Astrocyte (in vitro differentiated cells and primary cell): Measurements from ENCODE around the gene FNDC11. TPM values are rescaled to one million over a fixed set of nuclear protein-coding genes. Genes with fewer than 3 reads are reported as not detected.
"Not testable (repeated sequence)": the region's sequence is repeated elsewhere in the genome, so short reads cannot be mapped to it uniquely, and the experiment has no call there.

ENCODE experiments used
- DNase-seq: peaks from one replicate; pipeline ENCODE4 v3.0.0-alpha.2; 2010; ENCODE audit warnings: low read depth
- FAIRE-seq: peaks from 2 replicates; lab custom pipeline; 2011; peaks lifted over from hg19 to GRCh38; lab: Jason Lieb, UNC
- H2AFZ ChIP-seq: 2 replicates; pipeline ENCODE4 v1.6.0; 2012; ENCODE audit warnings: low read depth, low read length, inconsistent platforms
- H3K27ac ChIP-seq: 2 replicates; pipeline ENCODE4 v1.5.1; 2011; ENCODE audit warnings: low read depth, low read length, inconsistent platforms
- H3K27me3 ChIP-seq: 2 replicates; pipeline ENCODE4 v1.6.0; 2011; ENCODE audit warnings: low read length, inconsistent platforms; ENCODE audit not compliant: insufficient read depth
- H3K36me3 ChIP-seq: 2 replicates; pipeline ENCODE4 v1.5.1; 2011; ENCODE audit warnings: low read length, inconsistent platforms; ENCODE audit not compliant: insufficient read depth
- H3K4me1 ChIP-seq: 2 replicates; pipeline ENCODE4 v1.5.1; 2011; ENCODE audit warnings: low read length, inconsistent platforms; ENCODE audit not compliant: insufficient read depth
- H3K4me2 ChIP-seq: 2 replicates; pipeline ENCODE4 v1.6.0; 2012; ENCODE audit warnings: low read length, inconsistent platforms
- H3K4me3 ChIP-seq: 2 replicates; pipeline ENCODE4 v1.5.1; 2011; ENCODE audit warnings: low read depth, mild to moderate bottlenecking, low read length, inconsistent platforms; ENCODE audit not compliant: insufficient read depth
- H3K79me2 ChIP-seq: 2 replicates; pipeline ENCODE4 v1.6.0; 2012; ENCODE audit warnings: mild to moderate bottlenecking, low read length, inconsistent platforms; ENCODE audit not compliant: insufficient read depth
- H3K9ac ChIP-seq: 2 replicates; pipeline ENCODE4 v1.6.0; 2012; ENCODE audit warnings: mild to moderate bottlenecking, low read length, inconsistent platforms
- H3K9me3 ChIP-seq: 2 replicates; pipeline ENCODE4 v1.5.1; 2012; ENCODE audit warnings: low read depth, mild to moderate bottlenecking, low read length, inconsistent platforms; ENCODE audit not compliant: insufficient read depth
- H4K20me1 ChIP-seq: 2 replicates; pipeline ENCODE4 v1.6.0; 2012; ENCODE audit warnings: low read length, inconsistent platforms; ENCODE audit not compliant: insufficient read depth
- H3K27ac Mint-ChIP-seq: one replicate; pipeline ENCODE4 v1.8.0; 2021; ENCODE audit warnings: mild to moderate bottlenecking, mixed read lengths; ENCODE audit not compliant: unreplicated experiment
- H3K27me3 Mint-ChIP-seq: one replicate; pipeline ENCODE4 v1.8.0; 2021; ENCODE audit warnings: low read depth, mixed read lengths; ENCODE audit not compliant: unreplicated experiment
- H3K36me3 Mint-ChIP-seq: one replicate; pipeline ENCODE4 v1.8.0; 2021; ENCODE audit warnings: low read depth, mixed read lengths; ENCODE audit not compliant: unreplicated experiment
- H3K4me1 Mint-ChIP-seq: one replicate; pipeline ENCODE4 v1.8.0; 2021; ENCODE audit warnings: low read depth, mixed read lengths; ENCODE audit not compliant: unreplicated experiment
- H3K4me3 Mint-ChIP-seq: one replicate; pipeline ENCODE4 v1.8.0; 2021; ENCODE audit warnings: mild to moderate bottlenecking, moderate library complexity, mixed read lengths; ENCODE audit not compliant: unreplicated experiment
- H3K9me3 Mint-ChIP-seq: one replicate; pipeline ENCODE4 v1.8.0; 2021; ENCODE audit warnings: mild to moderate bottlenecking, mixed read lengths; ENCODE audit not compliant: unreplicated experiment
- EZH2 ChIP-seq: IDR thresholded peaks from 2 replicates; pipeline ENCODE4 v1.6.1; 2012; ENCODE audit warnings: mild to moderate bottlenecking, low read length, inconsistent platforms; ENCODE audit not compliant: insufficient read depth
- total RNA-seq: library from RNA; stranded (reverse); gene quantifications from 2 replicates; pipeline ENCODE4 v1.2.1, GENCODE V29; 2021
- TF ChIP-seq, protein P1 (sequence below): IDR thresholded peaks from 2 replicates; pipeline ENCODE4 v1.5.1; 2011; ENCODE audit warnings: low read depth, mild to moderate bottlenecking, inconsistent platforms, low read length, moderate library complexity; ENCODE audit not compliant: insufficient read depth

The FNDC11 gene
- total RNA-seq, 1 donor from 2014 or later: 0.20 TPM

DNA sequence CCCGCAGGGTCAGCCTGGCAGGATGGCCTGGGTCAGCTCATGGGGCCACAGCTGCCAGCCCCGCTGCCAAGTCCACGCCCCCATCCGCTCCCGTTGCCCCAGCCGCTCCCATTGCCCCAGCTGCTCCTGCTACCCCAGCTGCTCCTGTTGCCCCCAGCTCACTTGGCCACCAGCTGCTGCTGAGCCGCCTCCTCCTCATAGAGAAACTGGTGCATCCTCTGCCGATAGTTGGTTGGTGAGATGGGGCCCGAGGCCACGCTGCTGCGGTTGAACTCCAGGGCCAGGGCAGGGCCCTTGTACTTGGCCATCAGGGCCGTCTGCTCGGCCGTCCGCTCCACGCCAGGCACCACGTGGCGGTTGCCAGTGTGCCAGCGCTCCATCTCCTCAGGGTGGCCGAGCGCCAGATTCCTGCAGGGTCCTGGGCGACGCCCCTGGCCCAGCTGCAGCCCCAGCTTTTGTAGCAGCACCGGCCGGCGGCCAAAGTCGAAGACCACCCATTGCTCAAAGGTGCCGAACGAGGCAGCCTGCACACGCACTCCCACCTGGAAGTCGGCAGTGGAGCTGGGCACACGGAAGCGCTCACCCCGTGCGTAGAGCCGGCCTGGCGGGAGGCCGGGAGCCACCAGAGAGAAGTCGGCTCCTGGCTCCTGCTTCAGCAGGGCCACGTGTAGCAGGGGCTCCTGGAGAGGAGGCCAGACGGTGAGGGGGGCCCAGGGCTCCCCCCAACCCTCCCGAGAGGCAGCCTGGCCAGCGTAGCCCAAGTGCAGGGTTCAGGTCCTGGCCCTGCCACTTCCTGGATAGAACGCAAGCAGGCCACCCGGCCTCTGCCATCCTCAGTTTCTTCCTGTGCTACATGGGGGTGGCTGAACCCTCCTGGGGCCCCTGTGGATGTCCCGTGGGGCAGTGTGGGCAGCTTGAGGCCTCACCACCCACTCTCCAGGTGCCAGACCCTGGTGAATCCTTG lies 15.3 kb downstream of the FNDC11 start:
- no peaks in the 10 kb centered on the region for H3K4me1 Mint-ChIP-seq
- Histone ChIP-seq H3K9ac (no peak overlapping the region), H3K79me2 (peaks cover 7% of the 10 kb centered on the region), H4K20me1 (peaks cover 23% of the 10 kb centered on the region), H3K27me3 (no peaks in the 10 kb centered on the region), H3K4me2 (no peak overlapping the region), H2AFZ (no peak overlapping the region), H3K36me3 (no peaks in the 10 kb centered on the region), H3K27ac (no peak overlapping the region), H3K4me1 (peaks cover 8% of the 10 kb centered on the region), H3K9me3 (no peaks in the 10 kb centered on the region), H3K4me3 (no peak overlapping the region)
- FAIRE-seq (no peak), DNase-seq (no peak)
- no peaks in the 10 kb centered on the region for H3K27me3 Mint-ChIP-seq
- H3K27ac Mint-ChIP-seq: no peak overlapping the region
- H3K9me3 Mint-ChIP-seq: no peaks in the 10 kb centered on the region
- TF ChIP-seq, protein P1, sequence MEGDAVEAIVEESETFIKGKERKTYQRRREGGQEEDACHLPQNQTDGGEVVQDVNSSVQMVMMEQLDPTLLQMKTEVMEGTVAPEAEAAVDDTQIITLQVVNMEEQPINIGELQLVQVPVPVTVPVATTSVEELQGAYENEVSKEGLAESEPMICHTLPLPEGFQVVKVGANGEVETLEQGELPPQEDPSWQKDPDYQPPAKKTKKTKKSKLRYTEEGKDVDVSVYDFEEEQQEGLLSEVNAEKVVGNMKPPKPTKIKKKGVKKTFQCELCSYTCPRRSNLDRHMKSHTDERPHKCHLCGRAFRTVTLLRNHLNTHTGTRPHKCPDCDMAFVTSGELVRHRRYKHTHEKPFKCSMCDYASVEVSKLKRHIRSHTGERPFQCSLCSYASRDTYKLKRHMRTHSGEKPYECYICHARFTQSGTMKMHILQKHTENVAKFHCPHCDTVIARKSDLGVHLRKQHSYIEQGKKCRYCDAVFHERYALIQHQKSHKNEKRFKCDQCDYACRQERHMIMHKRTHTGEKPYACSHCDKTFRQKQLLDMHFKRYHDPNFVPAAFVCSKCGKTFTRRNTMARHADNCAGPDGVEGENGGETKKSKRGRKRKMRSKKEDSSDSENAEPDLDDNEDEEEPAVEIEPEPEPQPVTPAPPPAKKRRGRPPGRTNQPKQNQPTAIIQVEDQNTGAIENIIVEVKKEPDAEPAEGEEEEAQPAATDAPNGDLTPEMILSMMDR: no peak
- no peak for TF ChIP-seq EZH2
- no peaks in the 10 kb centered on the region for H3K36me3 Mint-ChIP-seq
- no peak overlapping the region for H3K4me3 Mint-ChIP-seq

DNA sequence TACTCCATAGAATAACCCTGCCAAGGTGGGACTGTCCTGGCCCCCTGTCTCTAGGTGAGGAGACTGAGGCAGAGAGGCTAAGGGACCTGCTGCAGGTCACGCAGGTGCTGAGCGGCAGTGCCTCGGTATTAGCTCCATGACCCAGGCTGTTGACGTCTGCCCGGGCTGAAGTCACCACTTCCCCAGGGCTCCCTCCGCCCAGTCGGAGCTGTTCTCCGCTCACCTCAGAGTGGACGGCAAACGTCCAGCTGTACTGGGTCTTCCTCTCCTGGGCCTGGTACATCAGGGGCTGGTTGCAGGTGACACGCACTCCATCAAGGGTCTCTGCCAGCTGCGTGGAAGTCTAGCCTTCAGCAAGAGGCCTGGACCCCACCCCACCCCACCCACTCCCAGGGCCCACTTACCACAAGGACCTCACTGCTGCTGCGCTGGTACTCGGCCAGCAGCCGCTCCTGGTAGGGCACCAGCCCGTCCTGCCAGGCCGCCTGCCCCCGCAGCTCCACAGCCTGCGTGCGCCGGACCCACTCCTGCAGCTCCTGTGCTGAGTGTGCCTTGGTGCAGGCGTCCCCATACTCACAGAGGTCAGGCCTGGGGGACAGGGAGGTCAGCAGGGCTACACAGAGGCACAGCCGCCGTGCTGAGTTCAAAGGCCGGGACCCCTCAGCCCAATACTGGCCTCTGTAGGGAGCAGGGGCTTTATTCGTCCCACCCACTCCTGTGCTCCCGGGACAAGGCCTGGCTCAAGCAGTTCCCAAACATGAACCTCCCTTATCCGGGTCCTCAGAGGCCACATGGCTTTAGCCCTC lies 16.5 kb downstream of the FNDC11 start:
- Histone ChIP-seq H4K20me1 (peaks cover 23% of the 10 kb centered on the region), H3K9me3 (no peaks in the 10 kb centered on the region), H3K79me2 (peaks cover 7% of the 10 kb centered on the region), H3K4me2 (no peak overlapping the region), H3K4me1 (peaks cover 20% of the 10 kb centered on the region), H3K9ac (no peak overlapping the region), H3K36me3 (no peaks in the 10 kb centered on the region), H3K27me3 (no peaks in the 10 kb centered on the region), H2AFZ (no peak overlapping the region), H3K27ac (no peak overlapping the region), H3K4me3 (no peak overlapping the region)
- no peaks in the 10 kb centered on the region for H3K27me3 Mint-ChIP-seq
- no peak for FAIRE-seq
- no peaks in the 10 kb centered on the region for H3K36me3 Mint-ChIP-seq
- DNase-seq: no peak
- H3K4me1 Mint-ChIP-seq: no peaks in the 10 kb centered on the region
- H3K27ac Mint-ChIP-seq: no peak overlapping the region
- no peak for TF ChIP-seq EZH2
- TF ChIP-seq, protein P1: no peak
- no peak overlapping the region for H3K4me3 Mint-ChIP-seq
- no peaks in the 10 kb centered on the region for H3K9me3 Mint-ChIP-seq

DNA sequence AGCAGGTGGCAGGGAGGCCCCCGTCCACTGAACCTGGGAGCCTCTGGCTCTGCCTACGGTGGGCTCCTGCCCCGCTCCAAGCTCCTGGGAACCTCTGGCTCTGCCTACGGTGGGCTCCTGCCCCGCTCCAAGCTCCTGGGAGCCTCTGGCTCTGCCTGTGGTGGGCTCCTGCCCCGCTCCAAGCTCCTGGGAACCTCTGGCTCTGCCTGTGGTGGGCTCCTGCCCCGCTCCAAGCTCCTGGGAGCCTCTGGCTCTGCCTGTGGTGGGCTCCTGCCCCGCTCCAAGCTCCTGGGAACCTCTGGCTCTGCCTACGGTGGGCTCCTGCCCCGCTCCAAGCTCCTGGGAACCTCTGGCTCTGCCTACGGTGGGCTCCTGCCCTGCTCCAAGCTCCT lies 17.1 kb downstream of the FNDC11 start:
- H3K36me3 Mint-ChIP-seq, FAIRE-seq: not testable (repeated sequence)

More for the DNA sequence above, 17.1 kb downstream of the FNDC11 start:
- Histone ChIP-seq H4K20me1 (peaks cover 23% of the 10 kb centered on the region), H3K4me1 (peaks cover 21% of the 10 kb centered on the region)
- not testable (repeated sequence) for H2AFZ ChIP-seq, H3K27ac ChIP-seq, H3K4me2 ChIP-seq, DNase-seq, H3K27me3 Mint-ChIP-seq, H3K4me3 Mint-ChIP-seq, H3K36me3 ChIP-seq, H3K9me3 ChIP-seq, H3K27me3 ChIP-seq, H3K27ac Mint-ChIP-seq, H3K79me2 ChIP-seq, H3K9ac ChIP-seq, H3K4me1 Mint-ChIP-seq, H3K4me3 ChIP-seq, H3K9me3 Mint-ChIP-seq
